DMS 273 (cell line): Measurements from ENCODE around the gene SRPRB.

Experiments used
- DNase-seq: peaks from one replicate; lab custom pipeline; 2025; ENCODE audit not compliant: unreplicated experiment; lab: John Stamatoyannopoulos, UW

SRPRB gene, protein sequence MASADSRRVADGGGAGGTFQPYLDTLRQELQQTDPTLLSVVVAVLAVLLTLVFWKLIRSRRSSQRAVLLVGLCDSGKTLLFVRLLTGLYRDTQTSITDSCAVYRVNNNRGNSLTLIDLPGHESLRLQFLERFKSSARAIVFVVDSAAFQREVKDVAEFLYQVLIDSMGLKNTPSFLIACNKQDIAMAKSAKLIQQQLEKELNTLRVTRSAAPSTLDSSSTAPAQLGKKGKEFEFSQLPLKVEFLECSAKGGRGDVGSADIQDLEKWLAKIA

GRCh38 chr3:133805702-133806475 is at the start of gene SRPRB:
TSS of gene SRPRB (plus strand) at chr3:133805815. CDS start at chr3:133805849, 34 bp downstream.
- DNase-seq = peak; percentile 99

GRCh38 chr3:133756716-133757694 is 48.6 kb upstream of the SRPRB start:
- peak; percentile 30 for DNase-seq

GRCh38 chr3:133757701-133758567 is 47.7 kb upstream of the SRPRB start:
- DNase-seq = no peak

DNA sequence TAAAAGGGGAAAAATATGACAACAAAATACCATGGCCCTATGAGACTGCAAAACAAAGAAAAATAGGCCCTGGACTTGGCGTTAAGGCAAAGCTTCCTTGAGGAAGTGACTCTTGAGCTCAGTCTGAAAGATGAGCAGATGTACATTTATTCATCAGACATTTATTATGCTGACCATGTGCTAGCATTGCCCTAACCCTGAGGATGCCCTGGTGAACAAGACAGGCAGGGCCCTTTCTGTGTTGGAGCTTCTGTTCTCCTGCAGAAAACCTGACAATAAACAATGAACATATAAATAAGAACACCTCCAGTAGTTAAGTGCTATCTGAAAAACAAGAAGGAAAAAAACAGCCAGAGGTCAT is 47.1 kb upstream of the SRPRB start:
- no peak for DNase-seq

DNA sequence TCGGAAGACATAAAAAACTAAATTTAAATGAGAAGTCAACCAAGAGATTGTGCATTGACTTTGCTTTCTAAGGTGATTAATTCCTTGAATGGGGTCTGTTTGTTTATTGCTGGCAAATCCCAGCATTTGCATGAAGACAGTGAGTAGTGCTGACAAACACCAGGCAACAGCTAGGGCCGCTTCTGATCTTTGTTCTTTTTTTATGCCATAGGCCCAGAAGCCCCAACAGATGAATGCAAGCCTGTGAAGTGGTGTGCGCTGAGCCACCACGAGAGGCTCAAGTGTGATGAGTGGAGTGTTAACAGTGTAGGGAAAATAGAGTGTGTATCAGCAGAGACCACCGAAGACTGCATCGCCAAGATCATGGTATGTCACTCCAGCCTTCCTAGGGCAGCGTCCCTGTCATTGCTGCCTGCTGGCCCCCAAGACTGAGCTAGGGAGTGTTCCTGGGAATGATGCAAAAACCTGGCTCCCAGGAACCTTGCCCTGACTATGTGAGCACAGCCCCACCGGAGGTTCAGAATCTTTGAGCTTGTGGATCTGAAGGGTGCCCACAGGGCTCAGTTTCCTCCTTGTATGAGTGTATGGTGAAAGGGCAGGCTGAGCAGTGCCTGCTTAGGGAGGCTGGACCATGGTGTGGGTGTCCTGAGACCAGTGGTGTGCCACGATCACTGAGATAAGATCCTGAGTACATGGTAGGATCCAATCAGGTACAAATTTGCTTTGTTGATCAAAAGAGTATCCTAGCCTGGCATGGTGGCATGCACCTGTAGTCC is 46.5 kb upstream of the SRPRB start:
- no peak for DNase-seq

DNA sequence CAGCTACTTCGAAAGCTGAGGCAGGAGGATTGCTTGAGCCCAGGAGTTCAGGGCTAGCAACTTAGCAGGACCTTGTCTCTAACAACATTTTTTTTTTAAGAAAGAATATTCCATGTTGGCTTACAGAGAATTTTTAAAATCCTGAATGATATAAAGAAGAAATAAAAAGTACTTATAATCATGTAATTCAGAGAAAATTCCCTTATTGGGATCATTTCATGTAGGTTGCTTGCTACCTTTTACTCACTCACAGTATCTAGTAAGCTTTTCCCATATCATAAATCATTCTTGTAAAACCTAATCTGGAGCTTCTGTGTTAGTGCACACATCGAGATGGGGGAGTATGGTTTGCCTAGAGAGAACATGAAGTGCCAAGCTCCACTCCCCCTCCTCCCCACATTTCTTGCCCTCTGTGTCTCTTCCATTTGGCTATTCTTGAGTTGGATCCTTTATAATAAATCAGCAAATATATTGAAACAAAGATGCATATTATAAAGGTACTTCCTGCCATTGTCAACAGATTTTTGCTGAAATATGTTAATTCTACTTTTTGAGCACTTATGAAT is 45.8 kb upstream of the SRPRB start:
- DNase-seq = no peak

GRCh38 chr3:133760916-133761315 is 44.7 kb upstream of the SRPRB start:
- no peak for DNase-seq

GRCh38 chr3:133761605-133762484 is 43.8 kb upstream of the SRPRB start:
- no peak for DNase-seq

DNA sequence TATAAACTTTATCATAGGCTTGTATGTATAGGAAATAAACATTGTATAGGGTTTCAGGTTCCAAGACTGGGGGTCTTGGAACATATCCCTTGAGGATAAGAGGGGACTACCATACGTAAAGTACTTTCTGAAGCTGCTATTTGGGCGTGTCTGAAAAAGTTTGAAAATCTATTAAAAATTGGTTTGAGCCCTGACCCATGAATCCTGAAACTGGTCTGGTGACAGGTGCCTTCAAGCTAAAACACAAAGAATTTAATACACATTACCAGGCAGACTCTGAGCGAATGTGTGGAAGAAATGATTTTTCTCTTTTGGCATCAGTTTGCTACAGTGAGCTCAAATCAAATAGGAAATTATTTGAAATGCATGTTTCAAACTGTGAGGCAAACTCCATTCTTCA is 43.1 kb upstream of the SRPRB start:
- no peak for DNase-seq

GRCh38 chr3:133763797-133764683 is 41.6 kb upstream of the SRPRB start:
- peak; percentile 64 for DNase-seq

DNA sequence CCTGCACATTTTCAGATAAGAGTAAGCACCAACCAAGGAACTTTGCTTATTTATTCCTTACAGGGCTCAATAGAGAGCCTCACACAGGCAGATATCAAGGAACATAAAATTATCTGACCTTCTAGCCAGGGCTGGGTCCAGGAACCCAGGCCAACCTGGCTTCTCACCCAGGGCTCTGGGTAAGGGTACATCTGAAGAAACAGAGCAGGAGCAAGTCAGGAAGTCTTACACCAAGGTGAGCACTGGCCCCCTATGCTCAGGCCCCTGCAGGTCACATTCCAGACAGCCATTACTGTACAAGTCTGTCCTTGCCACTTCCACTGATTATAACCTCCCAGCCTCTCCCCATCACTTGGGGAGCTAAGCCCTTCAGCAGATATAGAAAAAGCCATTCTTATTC is 40.4 kb upstream of the SRPRB start:
- DNase-seq = no peak

DNA sequence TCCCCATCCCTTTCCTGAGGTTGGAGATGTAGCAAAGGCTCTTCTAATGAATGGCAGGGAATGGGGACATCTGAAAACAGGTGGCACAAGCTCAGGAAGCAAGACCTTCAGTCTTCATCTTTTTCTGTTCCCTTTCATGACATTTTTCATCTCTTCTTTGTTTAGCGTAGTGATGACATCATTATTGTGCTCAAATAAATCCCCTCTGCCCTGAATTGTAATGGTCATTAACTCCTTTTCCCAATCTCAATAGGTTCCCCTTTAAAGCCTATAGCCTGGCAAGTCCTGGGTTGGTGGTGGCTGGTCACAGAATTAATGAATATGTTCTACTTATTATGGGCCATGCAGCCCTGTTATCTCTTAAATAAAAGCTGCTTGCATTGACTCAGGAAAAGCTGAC is 38.0 kb upstream of the SRPRB start:
- DNase-seq = no peak

DNA sequence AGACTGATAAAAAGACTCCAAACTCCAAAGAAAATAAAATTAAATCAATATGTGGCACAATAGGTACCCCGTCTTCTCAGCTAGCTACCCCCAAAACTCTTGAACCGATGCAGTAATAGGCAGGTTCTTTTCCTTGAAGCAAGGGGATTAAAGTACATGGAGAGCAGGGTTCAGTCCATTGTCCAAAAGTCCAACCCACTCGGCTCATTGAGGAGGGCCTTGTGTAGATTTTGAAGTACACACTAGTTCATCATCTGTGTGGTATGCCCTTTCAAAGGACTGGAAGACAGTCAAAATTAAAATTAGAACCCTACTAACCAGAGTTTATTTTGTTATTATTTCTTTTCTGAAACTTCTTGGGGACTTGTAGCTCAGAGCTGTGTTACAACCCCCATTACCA is 36.1 kb upstream of the SRPRB start:
- DNase-seq = no peak

- no peak for DNase-seq
Measured at GRCh38 chr3:133773732-133774131, 31.9 kb upstream of the SRPRB start.

DNA sequence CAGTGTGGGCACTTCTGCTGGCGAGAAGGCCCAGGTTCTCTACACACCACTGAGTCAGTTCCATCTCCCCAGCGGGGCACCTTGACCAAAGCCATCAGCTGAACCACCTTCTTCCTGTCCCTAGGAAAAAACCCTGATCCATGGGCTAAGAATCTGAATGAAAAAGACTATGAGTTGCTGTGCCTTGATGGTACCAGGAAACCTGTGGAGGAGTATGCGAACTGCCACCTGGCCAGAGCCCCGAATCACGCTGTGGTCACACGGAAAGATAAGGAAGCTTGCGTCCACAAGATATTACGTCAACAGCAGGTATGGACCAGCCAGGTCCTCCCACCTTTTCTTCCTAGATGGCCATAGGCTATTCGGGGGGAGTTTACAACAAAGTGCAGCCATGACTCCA is 30.3 kb upstream of the SRPRB start:
- DNase-seq = no peak

- DNase-seq = no peak
Measured at GRCh38 chr3:133775835-133776234, 29.8 kb upstream of the SRPRB start.

GRCh38 chr3:133776794-133777438 is 28.7 kb upstream of the SRPRB start:
- DNase-seq = no peak
